ENCODE results near the gene NOXO1.

DNA sequence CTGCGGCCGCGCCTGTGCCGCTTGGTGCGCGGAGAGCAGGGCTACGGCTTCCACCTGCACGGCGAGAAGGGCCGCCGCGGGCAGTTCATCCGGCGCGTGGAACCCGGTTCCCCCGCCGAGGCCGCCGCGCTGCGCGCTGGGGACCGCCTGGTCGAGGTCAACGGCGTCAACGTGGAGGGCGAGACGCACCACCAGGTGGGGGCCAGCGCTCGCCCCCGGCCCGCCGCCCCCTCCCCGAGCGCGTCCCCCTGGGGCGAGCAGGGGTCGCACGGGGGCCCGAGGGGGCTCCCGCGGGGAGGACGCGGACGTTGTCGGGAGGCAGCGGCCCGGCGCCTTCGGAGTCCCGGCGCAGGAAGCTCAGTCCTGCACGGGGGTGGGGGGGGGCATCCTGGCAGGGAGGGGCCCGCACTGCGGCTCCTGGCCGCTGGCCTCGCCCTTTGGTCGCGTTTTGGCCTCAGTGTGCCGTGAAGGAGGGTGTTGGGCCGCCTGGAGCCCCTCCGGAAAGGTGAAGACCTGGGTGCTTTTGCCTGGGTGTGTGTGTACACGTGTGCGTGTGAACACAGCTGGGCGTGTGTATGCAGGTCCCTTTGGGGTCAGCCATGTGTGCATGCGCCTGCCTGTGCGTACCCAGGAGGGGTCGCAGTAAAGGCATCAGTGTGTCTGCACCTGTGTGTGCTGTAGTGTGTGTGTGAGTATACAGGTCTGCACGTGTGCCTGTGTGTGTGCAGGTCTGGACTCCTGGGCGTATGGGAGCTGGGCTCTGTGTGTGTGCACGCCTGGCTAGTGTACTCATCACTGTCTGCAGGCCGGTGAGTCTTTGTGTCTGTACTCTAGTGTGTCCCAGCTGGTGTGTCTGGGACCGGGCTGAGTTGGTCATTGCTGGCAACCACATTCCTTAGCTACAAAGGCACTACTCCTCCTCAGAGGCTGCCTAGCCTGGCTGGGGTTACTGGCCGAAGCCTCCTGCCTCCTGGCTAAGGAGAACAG lies 46.0 kb upstream of the NOXO1 start:
- TF ChIP-seq, protein P1, sequence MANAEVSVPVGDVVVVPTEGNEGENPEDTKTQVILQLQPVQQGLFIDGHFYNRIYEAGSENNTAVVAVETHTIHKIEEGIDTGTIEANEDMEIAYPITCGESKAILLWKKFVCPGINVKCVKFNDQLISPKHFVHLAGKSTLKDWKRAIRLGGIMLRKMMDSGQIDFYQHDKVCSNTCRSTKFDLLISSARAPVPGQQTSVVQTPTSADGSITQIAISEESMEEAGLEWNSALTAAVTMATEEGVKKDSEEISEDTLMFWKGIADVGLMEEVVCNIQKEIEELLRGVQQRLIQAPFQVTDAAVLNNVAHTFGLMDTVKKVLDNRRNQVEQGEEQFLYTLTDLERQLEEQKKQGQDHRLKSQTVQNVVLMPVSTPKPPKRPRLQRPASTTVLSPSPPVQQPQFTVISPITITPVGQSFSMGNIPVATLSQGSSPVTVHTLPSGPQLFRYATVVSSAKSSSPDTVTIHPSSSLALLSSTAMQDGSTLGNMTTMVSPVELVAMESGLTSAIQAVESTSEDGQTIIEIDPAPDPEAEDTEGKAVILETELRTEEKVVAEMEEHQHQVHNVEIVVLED (CRISPR knock-in tag; IDR thresholded peaks at IDR 0.05): no peak
- TF ChIP-seq EWSR1 (IDR thresholded peaks at IDR 0.05; ENCODE audit: borderline replicate concordance, low read depth, partially characterized antibody) (no peak), RAD21 (CRISPR knock-in tag; conservative IDR thresholded peaks at IDR 0.05 in 1 of 2, IDR thresholded peaks at IDR 0.05 in 1 of 2) (no peak)

Data from K562 (cell line).